Measurements from ENCODE around the gene COQ5.
A peak's percentile ranks its signal among the peaks of the same experiment; 100 is the strongest.

COQ5 gene

GRCh38 chr12:120470150-120470784, 58.7 kb downstream of the COQ5 start:
- peak overlapping the region; percentile 79 to 87 (median 84) for H3K4me3 ChIP-seq (ENCODE audit: low read depth in 1 of 5, low read length in 5 of 5)
- H3K9me3 ChIP-seq (ENCODE audit: control insufficient read depth in 5 of 5, low read length in 5 of 5), result no peaks in the 10 kb centered on the region
- peak overlapping the region; percentile 30 for H3K27ac ChIP-seq (ENCODE audit: low read depth, low read length)
- H3K36me3 ChIP-seq (ENCODE audit: control insufficient read depth in 5 of 5, insufficient read depth in 5 of 5, low read length in 5 of 5), result peaks cover under 1 to 13% (median 8%) of the 10 kb centered on the region in 5 donors
- H3K27me3 ChIP-seq (ENCODE audit: control insufficient read depth in 5 of 5, insufficient read depth in 4 of 5, low read length in 5 of 5), result no peaks in the 10 kb centered on the region
- H3K4me1 ChIP-seq (ENCODE audit: control insufficient read depth in 5 of 5, insufficient read depth in 5 of 5, low read length in 5 of 5), result peaks cover 6 to 34% (median 25%) of the 10 kb centered on the region in 5 donors
- peak overlapping the region; percentile 81 to 95 (median 91) for H3K9ac ChIP-seq (ENCODE audit: low read length in 5 of 5)

- H3K27me3 ChIP-seq (ENCODE audit: control insufficient read depth in 5 of 5, insufficient read depth in 4 of 5, low read length in 5 of 5), result no peaks in the 10 kb centered on the region
- peaks cover 6 to 34% (median 25%) of the 10 kb centered on the region in 5 donors for H3K4me1 ChIP-seq (ENCODE audit: control insufficient read depth in 5 of 5, insufficient read depth in 5 of 5, low read length in 5 of 5)
- H3K27ac ChIP-seq (ENCODE audit: low read depth, low read length), result peak within 1 kb of the TSS; percentile 76
- no peaks in the 10 kb centered on the region for H3K9me3 ChIP-seq (ENCODE audit: control insufficient read depth in 5 of 5, low read length in 5 of 5)
- H3K9ac ChIP-seq (ENCODE audit: low read length in 5 of 5), result peak within 1 kb of the TSS; percentile 81 to 95 (median 91)
- peaks cover 6 to 20% (median 14%) of the 10 kb centered on the region in 5 donors for H3K36me3 ChIP-seq (ENCODE audit: control insufficient read depth in 5 of 5, insufficient read depth in 5 of 5, low read length in 5 of 5)
- peak within 1 kb of the TSS; percentile 79 to 88 (median 86) for H3K4me3 ChIP-seq (ENCODE audit: low read depth in 1 of 5, low read length in 5 of 5)
Measured at GRCh38 chr12:120469450-120470149, 59.4 kb downstream of the COQ5 start, which contains the start of gene SRSF9. SRSF9 (minus strand) TSS chr12:120469748; CDS start chr12:120469609, 139 bp downstream.

GRCh38 chr12:120468821-120469449, 60.0 kb downstream of the COQ5 start:
- H3K4me1 ChIP-seq (ENCODE audit: control insufficient read depth in 5 of 5, insufficient read depth in 5 of 5, low read length in 5 of 5), result peaks cover 6 to 34% (median 25%) of the 10 kb centered on the region in 5 donors

GRCh38 chr12:120468325-120468820, 60.6 kb downstream of the COQ5 start:
- no peaks in the 10 kb centered on the region for H3K27me3 ChIP-seq (ENCODE audit: control insufficient read depth in 5 of 5, insufficient read depth in 4 of 5, low read length in 5 of 5)
- H3K4me1 ChIP-seq (ENCODE audit: control insufficient read depth in 5 of 5, insufficient read depth in 5 of 5, low read length in 5 of 5), result peaks cover 6 to 34% (median 25%) of the 10 kb centered on the region in 5 donors
- H3K4me3 ChIP-seq (ENCODE audit: low read depth in 1 of 5, low read length in 5 of 5), result peak overlapping the region; percentile 79 to 88 (median 86)
- peak overlapping the region; percentile 76 for H3K27ac ChIP-seq (ENCODE audit: low read depth, low read length)
- H3K9me3 ChIP-seq (ENCODE audit: control insufficient read depth in 5 of 5, low read length in 5 of 5), result no peaks in the 10 kb centered on the region
- peaks cover 16 to 32% (median 26%) of the 10 kb centered on the region in 5 donors for H3K36me3 ChIP-seq (ENCODE audit: control insufficient read depth in 5 of 5, insufficient read depth in 5 of 5, low read length in 5 of 5)
- H3K9ac ChIP-seq (ENCODE audit: low read length in 5 of 5), result peak overlapping the region; percentile 75 to 92 (median 87)

More at GRCh38 chr12:120468821-120469449, 60.0 kb downstream of the COQ5 start:
- peak overlapping the region; percentile 76 for H3K27ac ChIP-seq (ENCODE audit: low read depth, low read length)
- H3K36me3 ChIP-seq (ENCODE audit: control insufficient read depth in 5 of 5, insufficient read depth in 5 of 5, low read length in 5 of 5), result peaks cover 12 to 27% (median 21%) of the 10 kb centered on the region in 5 donors
- peak overlapping the region; percentile 75 to 92 (median 87) for H3K9ac ChIP-seq (ENCODE audit: low read length in 5 of 5)
- H3K9me3 ChIP-seq (ENCODE audit: control insufficient read depth in 5 of 5, low read length in 5 of 5), result no peaks in the 10 kb centered on the region
- H3K4me3 ChIP-seq (ENCODE audit: low read depth in 1 of 5, low read length in 5 of 5), result peak overlapping the region; percentile 79 to 88 (median 86)
- H3K27me3 ChIP-seq (ENCODE audit: control insufficient read depth in 5 of 5, insufficient read depth in 4 of 5, low read length in 5 of 5), result no peaks in the 10 kb centered on the region

- Histone ChIP-seq H3K9ac (ENCODE audit: low read length in 5 of 5) (no peak overlapping the region), H3K4me1 (ENCODE audit: control insufficient read depth in 5 of 5, insufficient read depth in 5 of 5, low read length in 5 of 5) (peaks cover 6 to 34% (median 25%) of the 10 kb centered on the region in 5 donors), H3K27ac (ENCODE audit: low read depth, low read length) (no peak overlapping the region), H3K27me3 (ENCODE audit: control insufficient read depth in 5 of 5, insufficient read depth in 4 of 5, low read length in 5 of 5) (no peaks in the 10 kb centered on the region), H3K9me3 (ENCODE audit: control insufficient read depth in 5 of 5, low read length in 5 of 5) (no peaks in the 10 kb centered on the region), H3K4me3 (ENCODE audit: low read depth in 1 of 5, low read length in 5 of 5) (no peak overlapping the region), H3K36me3 (ENCODE audit: control insufficient read depth in 5 of 5, insufficient read depth in 5 of 5, low read length in 5 of 5) (peaks cover 22 to 41% (median 36%) of the 10 kb centered on the region in 5 donors)
Measured at GRCh38 chr12:120467439-120467838, 61.5 kb downstream of the COQ5 start.

- H3K9ac ChIP-seq (ENCODE audit: low read length in 5 of 5), result peak overlapping the region in 1 of 5 donors; percentile 25
- no peak overlapping the region for H3K27ac ChIP-seq (ENCODE audit: low read depth, low read length)
- H3K27me3 ChIP-seq (ENCODE audit: control insufficient read depth in 5 of 5, insufficient read depth in 4 of 5, low read length in 5 of 5), result no peaks in the 10 kb centered on the region
- no peaks in the 10 kb centered on the region for H3K9me3 ChIP-seq (ENCODE audit: control insufficient read depth in 5 of 5, low read length in 5 of 5)
- H3K4me1 ChIP-seq (ENCODE audit: control insufficient read depth in 5 of 5, insufficient read depth in 5 of 5, low read length in 5 of 5), result peaks cover 6 to 34% (median 25%) of the 10 kb centered on the region in 5 donors
- no peak overlapping the region for H3K4me3 ChIP-seq (ENCODE audit: low read depth in 1 of 5, low read length in 5 of 5)
- peaks cover 26 to 48% (median 42%) of the 10 kb centered on the region in 5 donors for H3K36me3 ChIP-seq (ENCODE audit: control insufficient read depth in 5 of 5, insufficient read depth in 5 of 5, low read length in 5 of 5)
Measured at GRCh38 chr12:120466560-120467315, 62.2 kb downstream of the COQ5 start.

GRCh38 chr12:120465756-120466155, 63.2 kb downstream of the COQ5 start:
- Histone ChIP-seq H3K27ac (ENCODE audit: low read depth, low read length) (no peak overlapping the region), H3K9me3 (ENCODE audit: control insufficient read depth in 5 of 5, low read length in 5 of 5) (no peaks in the 10 kb centered on the region), H3K9ac (ENCODE audit: low read length in 5 of 5) (no peak overlapping the region), H3K27me3 (ENCODE audit: control insufficient read depth in 5 of 5, insufficient read depth in 4 of 5, low read length in 5 of 5) (no peaks in the 10 kb centered on the region), H3K4me3 (ENCODE audit: low read depth in 1 of 5, low read length in 5 of 5) (no peak overlapping the region), H3K36me3 (ENCODE audit: control insufficient read depth in 5 of 5, insufficient read depth in 5 of 5, low read length in 5 of 5) (peaks cover 26 to 56% (median 48%) of the 10 kb centered on the region in 5 donors), H3K4me1 (ENCODE audit: control insufficient read depth in 5 of 5, insufficient read depth in 5 of 5, low read length in 5 of 5) (peaks cover 6 to 34% (median 25%) of the 10 kb centered on the region in 5 donors)

- H3K9me3 ChIP-seq (ENCODE audit: control insufficient read depth in 5 of 5, low read length in 5 of 5), result no peaks in the 10 kb centered on the region
- H3K4me1 ChIP-seq (ENCODE audit: control insufficient read depth in 5 of 5, insufficient read depth in 5 of 5, low read length in 5 of 5), result peaks cover 3 to 23% (median 18%) of the 10 kb centered on the region in 5 donors
- peaks cover 33 to 76% (median 64%) of the 10 kb centered on the region in 5 donors for H3K36me3 ChIP-seq (ENCODE audit: control insufficient read depth in 5 of 5, insufficient read depth in 5 of 5, low read length in 5 of 5)
Measured at GRCh38 chr12:120463712-120464111, 65.2 kb downstream of the COQ5 start.

GRCh38 chr12:120462099-120462640, 66.8 kb downstream of the COQ5 start:
- Histone ChIP-seq H3K4me1 (ENCODE audit: control insufficient read depth in 5 of 5, insufficient read depth in 5 of 5, low read length in 5 of 5) (peaks cover 0 to 11% (median 3%) of the 10 kb centered on the region in 5 donors), H3K27ac (ENCODE audit: low read depth, low read length) (no peak overlapping the region), H3K36me3 (ENCODE audit: control insufficient read depth in 5 of 5, insufficient read depth in 5 of 5, low read length in 5 of 5) (peaks cover 37 to 86% (median 72%) of the 10 kb centered on the region in 5 donors), H3K9me3 (ENCODE audit: control insufficient read depth in 5 of 5, low read length in 5 of 5) (no peaks in the 10 kb centered on the region), H3K4me3 (ENCODE audit: low read depth in 1 of 5, low read length in 5 of 5) (no peak overlapping the region), H3K9ac (ENCODE audit: low read length in 5 of 5) (peak overlapping the region in 1 of 5 donors; percentile 11), H3K27me3 (ENCODE audit: control insufficient read depth in 5 of 5, insufficient read depth in 4 of 5, low read length in 5 of 5) (no peaks in the 10 kb centered on the region)

More at GRCh38 chr12:120463712-120464111, 65.2 kb downstream of the COQ5 start:
- H3K4me3 ChIP-seq (ENCODE audit: low read depth in 1 of 5, low read length in 5 of 5), result no peak overlapping the region
- H3K27ac ChIP-seq (ENCODE audit: low read depth, low read length), result no peak overlapping the region
- no peak overlapping the region for H3K9ac ChIP-seq (ENCODE audit: low read length in 5 of 5)
- no peaks in the 10 kb centered on the region for H3K27me3 ChIP-seq (ENCODE audit: control insufficient read depth in 5 of 5, insufficient read depth in 4 of 5, low read length in 5 of 5)
